ENCODE data around the gene NABP1. TPM values are rescaled to one million over a fixed set of nuclear protein-coding genes. Genes with fewer than 3 reads are reported as not detected.
"Not testable (repeated sequence)": the region's sequence is repeated elsewhere in the genome, so short reads cannot be mapped to it uniquely, and the experiment has no call there.

NABP1 gene
- polyA plus RNA-seq, 1 donor (not counting 4 experiments of a cell fraction or from before 2014, with no cell fraction given), result 29.3 TPM

DNA sequence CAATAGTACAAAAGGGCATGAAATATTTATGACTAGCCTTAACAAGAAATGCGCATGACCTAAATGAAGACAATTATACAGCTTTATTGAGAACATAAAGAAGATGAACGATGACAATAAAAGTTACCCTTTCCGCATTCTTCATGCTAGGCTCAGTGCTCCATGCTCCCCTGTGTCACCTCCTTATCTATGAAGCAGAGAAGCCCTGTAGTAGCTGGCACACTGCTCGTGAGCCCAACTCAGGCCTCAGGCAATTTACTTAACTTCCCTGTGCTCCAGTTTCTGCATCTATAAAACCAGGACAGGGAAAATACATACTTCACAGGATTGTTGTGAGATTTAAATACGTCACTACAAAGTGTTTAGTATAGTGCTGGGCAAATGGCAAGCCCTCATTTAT lies 34.5 kb upstream of the NABP1 start:
- Histone ChIP-seq H2AFZ (ENCODE audit: control insufficient read depth, low read length) (no peak overlapping the region), H3K9ac (ENCODE audit: control insufficient read depth, extremely low read depth, insufficient read depth, low read length) (no peak overlapping the region), H3K36me3 (ENCODE audit: control insufficient read depth in 2 of 2, extremely low read depth in 1 of 2, insufficient read depth in 2 of 2, low read length in 2 of 2) (no peaks in the 10 kb centered on the region), H3K79me2 (ENCODE audit: control insufficient read depth, insufficient read depth, low read length) (no peaks in the 10 kb centered on the region), H3K4me3 (ENCODE audit: control insufficient read depth in 2 of 3, extremely low read depth in 1 of 3, insufficient read depth in 2 of 3, low read depth in 1 of 3, low read length in 3 of 3) (no peak overlapping the region), H3K4me2 (ENCODE audit: control insufficient read depth, extremely low read depth, insufficient read depth, low read depth, low read length) (no peak overlapping the region), H3K9me1 (ENCODE audit: control insufficient read depth, extremely low read depth, insufficient read depth, low read length) (no peaks in the 10 kb centered on the region), H3K9me3 (ENCODE audit: control insufficient read depth, low read depth, low read length) (no peaks in the 10 kb centered on the region), H3K27ac (ENCODE audit: control insufficient read depth, insufficient read depth, low read length) (no peak overlapping the region), H3K27me3 (ENCODE audit: control insufficient read depth, extremely low read depth, insufficient read depth, low read length) (no peaks in the 10 kb centered on the region), H4K20me1 (ENCODE audit: control insufficient read depth, extremely low read depth, insufficient read depth, low read length) (no peaks in the 10 kb centered on the region), H3K4me1 (ENCODE audit: control insufficient read depth, extremely low read depth, insufficient read depth, low read length) (peaks cover 27% of the 10 kb centered on the region)
- no peak for TF ChIP-seq EZH2 (IDR thresholded peaks at IDR 0.05; ENCODE audit: low read length)
- TF ChIP-seq, protein P1, sequence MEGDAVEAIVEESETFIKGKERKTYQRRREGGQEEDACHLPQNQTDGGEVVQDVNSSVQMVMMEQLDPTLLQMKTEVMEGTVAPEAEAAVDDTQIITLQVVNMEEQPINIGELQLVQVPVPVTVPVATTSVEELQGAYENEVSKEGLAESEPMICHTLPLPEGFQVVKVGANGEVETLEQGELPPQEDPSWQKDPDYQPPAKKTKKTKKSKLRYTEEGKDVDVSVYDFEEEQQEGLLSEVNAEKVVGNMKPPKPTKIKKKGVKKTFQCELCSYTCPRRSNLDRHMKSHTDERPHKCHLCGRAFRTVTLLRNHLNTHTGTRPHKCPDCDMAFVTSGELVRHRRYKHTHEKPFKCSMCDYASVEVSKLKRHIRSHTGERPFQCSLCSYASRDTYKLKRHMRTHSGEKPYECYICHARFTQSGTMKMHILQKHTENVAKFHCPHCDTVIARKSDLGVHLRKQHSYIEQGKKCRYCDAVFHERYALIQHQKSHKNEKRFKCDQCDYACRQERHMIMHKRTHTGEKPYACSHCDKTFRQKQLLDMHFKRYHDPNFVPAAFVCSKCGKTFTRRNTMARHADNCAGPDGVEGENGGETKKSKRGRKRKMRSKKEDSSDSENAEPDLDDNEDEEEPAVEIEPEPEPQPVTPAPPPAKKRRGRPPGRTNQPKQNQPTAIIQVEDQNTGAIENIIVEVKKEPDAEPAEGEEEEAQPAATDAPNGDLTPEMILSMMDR (optimal IDR thresholded peaks at IDR 0.05 in 1 of 3, IDR thresholded peaks at IDR 0.05 in 1 of 3, conservative IDR thresholded peaks at IDR 0.05 in 1 of 3; ENCODE audit: extremely low read depth in 1 of 3, insufficient read depth in 2 of 3, low read length in 3 of 3), result no peak
- DNase-seq (ENCODE audit: low read depth, low spot score) (no peak), FAIRE-seq (peak; percentile 29)
- dilution Hi-C loops (cut with MboI; ENCODE audit: extremely low pct_ligation_motif_present, low sequenced_read_pairs), result no loop called here

DNA sequence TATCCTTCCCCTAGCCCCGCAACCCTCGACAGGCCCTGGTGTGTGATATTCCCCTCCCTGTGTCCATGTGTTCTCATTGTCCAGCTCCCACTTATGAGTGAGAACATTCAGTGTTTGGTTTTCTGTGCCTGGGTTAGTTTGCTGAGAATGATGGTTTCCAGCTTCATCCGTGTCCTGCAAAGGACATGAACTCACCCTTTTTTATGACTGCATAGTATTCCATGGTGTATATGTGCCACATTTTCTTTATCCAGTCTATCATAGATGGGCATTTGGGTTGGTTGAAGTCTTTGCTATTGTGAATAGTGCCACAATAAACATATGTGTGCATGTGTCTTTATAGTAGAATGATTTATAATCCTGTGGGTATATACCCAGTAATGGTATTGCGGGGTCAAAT lies 33.3 kb upstream of the NABP1 start:
- FAIRE-seq; dilution Hi-C loops (cut with MboI; ENCODE audit: extremely low pct_ligation_motif_present, low sequenced_read_pairs): not testable (repeated sequence)

DNA sequence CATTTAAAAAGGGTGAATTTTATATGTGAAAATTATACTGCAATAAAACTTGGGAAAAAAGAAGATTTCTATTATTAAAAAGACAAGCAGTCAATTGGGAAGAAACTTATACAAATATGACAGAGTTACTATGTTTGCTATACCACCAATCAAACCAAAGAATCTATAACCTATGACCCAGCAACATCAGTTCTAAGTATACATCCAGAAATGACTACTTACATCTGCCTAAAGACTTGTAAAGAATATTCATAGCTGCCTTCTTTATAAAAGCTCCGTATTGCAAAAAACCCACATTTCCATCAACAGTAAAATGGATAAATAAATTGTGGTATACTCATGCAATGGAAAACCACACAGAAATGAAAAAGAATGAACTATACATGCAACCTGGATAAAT lies 32.9 kb upstream of the NABP1 start:
- Histone ChIP-seq H3K36me3 (ENCODE audit: control insufficient read depth in 2 of 2, extremely low read depth in 1 of 2, insufficient read depth in 2 of 2, low read length in 2 of 2) (no peaks in the 10 kb centered on the region), H3K79me2 (ENCODE audit: control insufficient read depth, insufficient read depth, low read length) (no peaks in the 10 kb centered on the region), H3K9ac (ENCODE audit: control insufficient read depth, extremely low read depth, insufficient read depth, low read length) (no peak overlapping the region), H3K27me3 (ENCODE audit: control insufficient read depth, extremely low read depth, insufficient read depth, low read length) (no peaks in the 10 kb centered on the region), H3K4me1 (ENCODE audit: control insufficient read depth, extremely low read depth, insufficient read depth, low read length) (peaks cover 23% of the 10 kb centered on the region), H3K9me3 (ENCODE audit: control insufficient read depth, low read depth, low read length) (no peaks in the 10 kb centered on the region), H2AFZ (ENCODE audit: control insufficient read depth, low read length) (no peak overlapping the region), H3K9me1 (ENCODE audit: control insufficient read depth, extremely low read depth, insufficient read depth, low read length) (no peaks in the 10 kb centered on the region), H3K4me2 (ENCODE audit: control insufficient read depth, extremely low read depth, insufficient read depth, low read depth, low read length) (no peak overlapping the region), H3K27ac (ENCODE audit: control insufficient read depth, insufficient read depth, low read length) (no peak overlapping the region), H3K4me3 (ENCODE audit: control insufficient read depth in 2 of 3, extremely low read depth in 1 of 3, insufficient read depth in 2 of 3, low read depth in 1 of 3, low read length in 3 of 3) (no peak overlapping the region), H4K20me1 (ENCODE audit: control insufficient read depth, extremely low read depth, insufficient read depth, low read length) (no peaks in the 10 kb centered on the region)
- dilution Hi-C loops (cut with MboI; ENCODE audit: extremely low pct_ligation_motif_present, low sequenced_read_pairs), result no loop called here
- TF ChIP-seq, protein P1 (optimal IDR thresholded peaks at IDR 0.05 in 1 of 3, IDR thresholded peaks at IDR 0.05 in 1 of 3, conservative IDR thresholded peaks at IDR 0.05 in 1 of 3; ENCODE audit: extremely low read depth in 1 of 3, insufficient read depth in 2 of 3, low read length in 3 of 3), result no peak
- TF ChIP-seq EZH2 (IDR thresholded peaks at IDR 0.05; ENCODE audit: low read length), result no peak
- FAIRE-seq (no peak), DNase-seq (ENCODE audit: low read depth, low spot score) (no peak)

More for the DNA sequence above, 33.3 kb upstream of the NABP1 start:
- not testable (repeated sequence) for H2AFZ ChIP-seq (ENCODE audit: control insufficient read depth, low read length); H3K9ac ChIP-seq (ENCODE audit: control insufficient read depth, extremely low read depth, insufficient read depth, low read length); DNase-seq (ENCODE audit: low read depth, low spot score); H4K20me1 ChIP-seq (ENCODE audit: control insufficient read depth, extremely low read depth, insufficient read depth, low read length); H3K36me3 ChIP-seq (ENCODE audit: control insufficient read depth in 2 of 2, extremely low read depth in 1 of 2, insufficient read depth in 2 of 2, low read length in 2 of 2); H3K4me3 ChIP-seq (ENCODE audit: control insufficient read depth in 2 of 3, extremely low read depth in 1 of 3, insufficient read depth in 2 of 3, low read depth in 1 of 3, low read length in 3 of 3); H3K27me3 ChIP-seq (ENCODE audit: control insufficient read depth, extremely low read depth, insufficient read depth, low read length); H3K9me3 ChIP-seq (ENCODE audit: control insufficient read depth, low read depth, low read length); H3K9me1 ChIP-seq (ENCODE audit: control insufficient read depth, extremely low read depth, insufficient read depth, low read length); H3K79me2 ChIP-seq (ENCODE audit: control insufficient read depth, insufficient read depth, low read length); H3K27ac ChIP-seq (ENCODE audit: control insufficient read depth, insufficient read depth, low read length); H3K4me2 ChIP-seq (ENCODE audit: control insufficient read depth, extremely low read depth, insufficient read depth, low read depth, low read length)
- H3K4me1 ChIP-seq (ENCODE audit: control insufficient read depth, extremely low read depth, insufficient read depth, low read length), result peaks cover 23% of the 10 kb centered on the region

Measured in keratinocyte (primary cell).